Type B pancreatic cell (in vitro differentiated cells): ENCODE results near the gene MPC2. TPM values are rescaled to one million over a fixed set of nuclear protein-coding genes. Genes with fewer than 3 reads are reported as not detected.

Experiments used
- DNase-seq: peaks from one replicate; pipeline ENCODE4 v3.0.0; 2021; ENCODE audit warnings: mixed read lengths; ENCODE audit not compliant: unreplicated experiment; ENCODE audit errors: extremely low spot score
- H3K27ac Mint-ChIP-seq: 2 replicates; pipeline ENCODE4 v1.8.0; 2021; ENCODE audit warnings: mild to moderate bottlenecking, mixed read lengths
- H3K27me3 Mint-ChIP-seq: 2 replicates; pipeline ENCODE4 v1.8.0; 2021; ENCODE audit warnings: mixed read lengths
- H3K36me3 Mint-ChIP-seq: 2 replicates; pipeline ENCODE4 v1.8.0; 2021; ENCODE audit warnings: mixed read lengths
- H3K4me1 Mint-ChIP-seq: one replicate; pipeline ENCODE4 v1.8.0; 2021; ENCODE audit warnings: mixed read lengths; ENCODE audit not compliant: unreplicated experiment
- H3K4me3 Mint-ChIP-seq: 2 replicates; pipeline ENCODE4 v1.8.0; 2021; ENCODE audit warnings: mild to moderate bottlenecking, mixed read lengths
- H3K9me3 Mint-ChIP-seq: 2 replicates; pipeline ENCODE4 v1.8.0; 2021; ENCODE audit warnings: mixed read lengths
- total RNA-seq: library from RNA; stranded (reverse); gene quantifications from 2 replicates; pipeline ENCODE4 v1.2.1, GENCODE V29; 2021; ENCODE audit warnings: low replicate concordance
- TF ChIP-seq, protein P1 (sequence below): fragments of 200-600 bp; sonication (generic); conservative IDR thresholded peaks from 2 replicates; pipeline ENCODE4 v1.5.0; 2021; ENCODE audit warnings: antibody characterized with exemption, mild to moderate bottlenecking

Gene MPC2
- total RNA-seq, 1 donor from 2014 or later, result 60.2 TPM

DNA sequence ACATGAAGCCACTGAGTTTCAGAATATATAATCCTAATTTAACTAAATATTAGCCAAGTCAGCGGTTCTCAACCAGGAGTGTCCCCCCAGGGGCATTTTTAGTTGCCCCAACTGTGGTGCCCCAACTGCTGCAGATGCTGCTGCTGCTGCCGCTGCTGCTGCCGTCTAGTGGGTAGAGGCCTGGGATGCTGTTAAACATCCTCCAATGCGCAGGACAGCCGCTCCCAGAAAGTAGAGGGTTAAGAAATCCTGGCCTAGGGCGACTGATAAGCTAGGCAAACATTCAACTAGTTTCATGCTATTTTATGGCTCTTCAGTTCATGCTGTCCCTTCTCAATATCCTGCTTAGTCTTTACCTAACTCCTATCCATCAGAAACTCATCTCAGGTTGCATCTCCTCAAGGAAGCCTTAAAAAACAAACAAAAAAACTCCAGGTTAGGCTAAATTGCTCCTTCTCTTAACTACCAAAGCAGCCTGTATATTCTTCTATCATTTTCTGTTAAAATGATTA, 10.3 kb downstream of the MPC2 start:
- TF ChIP-seq, protein P1, sequence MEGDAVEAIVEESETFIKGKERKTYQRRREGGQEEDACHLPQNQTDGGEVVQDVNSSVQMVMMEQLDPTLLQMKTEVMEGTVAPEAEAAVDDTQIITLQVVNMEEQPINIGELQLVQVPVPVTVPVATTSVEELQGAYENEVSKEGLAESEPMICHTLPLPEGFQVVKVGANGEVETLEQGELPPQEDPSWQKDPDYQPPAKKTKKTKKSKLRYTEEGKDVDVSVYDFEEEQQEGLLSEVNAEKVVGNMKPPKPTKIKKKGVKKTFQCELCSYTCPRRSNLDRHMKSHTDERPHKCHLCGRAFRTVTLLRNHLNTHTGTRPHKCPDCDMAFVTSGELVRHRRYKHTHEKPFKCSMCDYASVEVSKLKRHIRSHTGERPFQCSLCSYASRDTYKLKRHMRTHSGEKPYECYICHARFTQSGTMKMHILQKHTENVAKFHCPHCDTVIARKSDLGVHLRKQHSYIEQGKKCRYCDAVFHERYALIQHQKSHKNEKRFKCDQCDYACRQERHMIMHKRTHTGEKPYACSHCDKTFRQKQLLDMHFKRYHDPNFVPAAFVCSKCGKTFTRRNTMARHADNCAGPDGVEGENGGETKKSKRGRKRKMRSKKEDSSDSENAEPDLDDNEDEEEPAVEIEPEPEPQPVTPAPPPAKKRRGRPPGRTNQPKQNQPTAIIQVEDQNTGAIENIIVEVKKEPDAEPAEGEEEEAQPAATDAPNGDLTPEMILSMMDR, result no peak
- Mint-ChIP-seq H3K4me1 (peaks cover 18% of the 10 kb centered on the region), H3K27me3 (no peaks in the 10 kb centered on the region), H3K36me3 (peaks cover 8% of the 10 kb centered on the region), H3K27ac (peak overlapping the region; percentile 29), H3K9me3 (no peaks in the 10 kb centered on the region), H3K4me3 (peak overlapping the region; percentile 23)
- no peak for DNase-seq

DNA sequence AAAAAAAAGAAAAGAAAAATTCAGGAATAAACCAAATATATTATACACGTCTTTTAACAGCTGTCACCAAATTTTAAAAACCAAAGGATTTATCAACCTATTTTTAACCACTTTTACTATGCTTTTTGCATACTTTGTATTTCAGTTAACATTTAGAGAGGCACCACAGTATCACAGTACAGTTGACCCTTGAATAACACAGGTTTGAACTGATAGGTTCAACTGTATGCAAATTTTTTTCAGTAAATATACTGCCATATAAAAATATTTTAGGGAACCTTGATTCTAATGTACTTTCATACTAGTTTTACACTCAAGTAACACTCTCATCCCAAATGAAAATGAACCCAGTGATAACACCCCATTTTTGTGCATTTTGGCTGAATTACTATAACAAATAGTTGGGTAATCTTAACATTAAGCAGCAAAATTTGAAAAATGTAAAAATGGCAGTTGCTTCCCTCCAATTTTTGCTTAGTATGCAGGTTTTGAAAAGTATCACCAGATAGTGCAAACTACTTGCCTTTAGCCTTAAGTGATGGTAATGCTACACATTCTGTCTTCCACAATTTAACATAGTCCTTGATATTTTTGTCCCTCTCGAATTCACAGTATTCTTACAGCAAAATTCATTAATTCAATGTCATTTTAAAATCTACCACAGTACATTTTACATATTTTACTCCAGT, 12.2 kb downstream of the MPC2 start:
- no peaks in the 10 kb centered on the region for H3K27me3 Mint-ChIP-seq
- DNase-seq, result no peak
- no peaks in the 10 kb centered on the region for H3K9me3 Mint-ChIP-seq
- H3K4me1 Mint-ChIP-seq, result peaks cover 16% of the 10 kb centered on the region
- TF ChIP-seq, protein P1, result no peak
- H3K27ac Mint-ChIP-seq, result no peak overlapping the region
- peaks cover 8% of the 10 kb centered on the region for H3K36me3 Mint-ChIP-seq
- H3K4me3 Mint-ChIP-seq, result no peak overlapping the region

DNA sequence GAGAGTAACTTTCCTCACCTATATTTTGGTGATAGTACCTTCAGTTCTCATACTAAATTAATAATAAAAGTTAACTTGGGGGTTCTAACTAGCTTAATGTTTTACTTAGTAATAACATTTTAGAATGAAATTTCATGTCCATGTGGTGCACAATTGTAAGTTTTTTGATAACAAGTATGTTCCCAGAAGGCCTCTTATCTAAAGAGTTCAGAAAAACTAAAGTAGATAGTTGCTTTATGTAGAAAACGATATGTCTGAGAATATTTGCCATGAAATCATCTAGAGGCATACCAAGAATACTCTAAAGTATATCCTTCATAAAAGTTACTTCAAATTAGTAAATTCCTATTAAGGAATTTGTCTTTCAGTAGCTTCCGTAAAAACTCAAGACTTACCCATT, 12.8 kb downstream of the MPC2 start:
- Mint-ChIP-seq H3K27me3 (no peaks in the 10 kb centered on the region), H3K4me1 (peaks cover 15% of the 10 kb centered on the region), H3K36me3 (peaks cover 8% of the 10 kb centered on the region), H3K27ac (no peak overlapping the region), H3K9me3 (no peaks in the 10 kb centered on the region), H3K4me3 (no peak overlapping the region)
- TF ChIP-seq, protein P1, result no peak
- no peak for DNase-seq

DNA sequence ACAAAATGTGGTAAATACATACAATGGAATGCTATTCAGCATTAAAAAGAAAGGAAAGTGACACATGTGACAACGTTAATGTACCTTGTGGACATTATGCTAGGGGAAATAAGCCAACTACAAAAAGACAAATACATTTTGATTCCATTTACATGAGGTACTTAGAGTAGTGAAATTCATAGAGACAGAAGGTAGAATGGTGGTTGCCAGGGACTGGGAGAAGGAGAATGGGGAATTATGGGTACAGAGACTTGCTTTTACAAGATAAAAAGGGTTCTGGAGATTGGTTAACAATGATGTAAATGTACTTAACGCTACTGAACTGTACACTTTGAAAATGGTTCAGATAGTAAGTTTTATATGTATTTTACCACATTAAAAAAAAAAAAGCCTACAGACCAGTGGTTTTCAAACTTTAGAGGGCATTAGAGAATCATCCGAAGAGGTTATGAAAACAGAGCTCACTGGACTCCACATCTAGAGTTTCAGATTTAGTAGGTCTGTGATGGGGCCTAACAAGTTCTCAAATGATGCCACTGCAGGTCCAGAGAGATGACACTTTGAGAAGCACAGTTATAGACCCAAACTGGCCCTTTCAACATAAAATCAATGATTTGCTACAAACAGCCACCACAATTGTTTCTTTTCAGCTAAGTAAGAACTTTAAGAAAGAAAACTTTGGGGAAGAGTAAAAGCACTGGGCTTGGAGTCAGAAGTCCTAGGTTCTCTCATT, 13.4 kb downstream of the MPC2 start:
- H3K9me3 Mint-ChIP-seq, result no peaks in the 10 kb centered on the region
- peak overlapping the region; percentile 21 for H3K27ac Mint-ChIP-seq
- H3K4me3 Mint-ChIP-seq, result no peak overlapping the region
- no peaks in the 10 kb centered on the region for H3K27me3 Mint-ChIP-seq
- H3K36me3 Mint-ChIP-seq, result peaks cover 8% of the 10 kb centered on the region
- peaks cover 15% of the 10 kb centered on the region for H3K4me1 Mint-ChIP-seq
- no peak for DNase-seq
- TF ChIP-seq, protein P1, result no peak

DNA sequence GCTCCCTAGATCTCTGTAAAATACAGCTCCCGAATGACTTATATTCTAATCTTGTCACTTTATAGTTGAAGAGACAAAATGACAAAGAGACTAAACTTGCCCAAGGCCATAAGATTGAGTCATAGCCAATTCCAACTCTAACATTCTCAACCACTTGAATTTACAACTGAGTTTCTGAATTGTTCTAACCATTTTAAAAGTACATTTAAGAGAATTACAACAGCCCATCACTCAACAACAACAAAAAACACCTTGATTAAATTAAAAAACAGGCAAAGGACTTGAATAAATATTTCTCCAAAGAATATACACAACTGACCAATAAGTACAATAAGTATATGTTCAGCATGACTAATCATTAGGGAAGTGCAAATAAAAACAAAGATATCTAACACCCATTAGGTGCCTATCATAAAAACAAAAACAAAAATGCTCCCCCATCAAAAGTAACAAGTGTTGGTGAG, 14.2 kb downstream of the MPC2 start:
- no peak overlapping the region for H3K4me3 Mint-ChIP-seq
- no peaks in the 10 kb centered on the region for H3K9me3 Mint-ChIP-seq
- no peak for DNase-seq
- peaks cover 12% of the 10 kb centered on the region for H3K36me3 Mint-ChIP-seq
- H3K27me3 Mint-ChIP-seq, result no peaks in the 10 kb centered on the region
- TF ChIP-seq, protein P1, result no peak
- peak overlapping the region; percentile 21 for H3K27ac Mint-ChIP-seq
- H3K4me1 Mint-ChIP-seq, result peaks cover 13% of the 10 kb centered on the region
